Right forelimb (tissue), 1 donor: ENCODE results near the gene MSN.

Experiments
- DNase-seq: peaks from one replicate; pipeline ENCODE4 v3.0.0-alpha.2; 2018

MSN gene

DNA sequence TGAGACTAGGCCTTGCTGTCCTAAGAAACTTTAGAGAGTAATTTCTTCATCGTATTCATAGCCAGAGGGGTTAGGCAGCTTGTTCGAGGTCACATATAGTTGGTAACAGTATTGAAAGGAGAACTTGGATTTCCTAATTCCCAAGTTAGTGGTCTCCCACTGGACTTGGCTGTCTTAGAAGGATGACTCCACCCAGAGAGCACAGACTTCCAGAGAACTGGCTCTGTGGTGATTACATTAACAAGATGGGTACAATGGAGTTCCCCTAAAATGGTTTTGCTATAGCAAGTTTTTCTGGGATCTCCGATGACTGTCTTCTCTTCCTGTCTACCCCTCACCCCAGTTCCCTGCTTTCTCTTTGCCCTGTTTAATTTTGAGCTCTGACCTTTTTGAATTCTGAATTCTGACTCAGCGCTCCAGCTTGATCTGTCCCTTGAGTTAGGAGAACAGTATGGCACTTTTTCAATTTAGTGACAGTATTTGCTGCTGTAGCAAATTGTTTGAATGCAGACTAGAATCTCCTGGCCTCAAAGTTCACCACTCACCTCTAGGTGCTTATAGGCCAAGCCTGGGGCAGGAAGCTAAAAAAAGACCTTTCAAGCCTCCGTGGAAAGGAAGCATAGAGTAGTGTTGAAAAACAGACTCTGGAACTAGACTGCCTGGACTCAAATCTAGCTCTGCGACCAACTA is 6.9 kb downstream of the MSN start:
- DNase-seq: no peak

DNA sequence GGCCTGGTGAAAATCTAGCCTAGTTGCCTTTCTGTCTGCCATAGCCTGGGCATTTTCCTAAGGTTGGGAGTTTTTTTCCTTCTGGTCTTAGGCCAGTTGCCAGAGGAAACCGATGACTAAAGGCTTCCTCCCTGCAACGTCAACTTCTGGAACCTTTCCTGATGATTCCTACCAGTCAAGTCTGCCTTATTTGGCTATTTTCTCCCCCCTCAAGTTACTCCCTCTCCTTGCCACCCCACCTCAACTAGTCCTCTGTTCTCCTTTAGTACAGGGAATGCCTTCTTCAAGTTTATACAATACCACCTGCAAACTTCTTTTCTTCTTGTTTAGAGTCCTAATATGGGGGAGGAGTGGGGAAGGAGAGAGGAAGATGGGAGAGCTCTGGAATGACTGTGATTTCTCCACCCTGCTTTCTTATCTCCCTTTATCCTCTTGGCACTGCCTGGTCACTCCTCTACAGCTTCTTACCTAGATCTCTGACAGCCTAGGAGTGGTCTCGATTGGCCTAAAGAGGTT is 10.6 kb downstream of the MSN start:
- no peak for DNase-seq

GRCh38 chrX:65679071-65679540 is 11.7 kb downstream of the MSN start:
- DNase-seq: no peak

- no peak for DNase-seq
These were observed 14.4 kb downstream of the MSN start for GRCh38 chrX:65681810-65682209.

DNA sequence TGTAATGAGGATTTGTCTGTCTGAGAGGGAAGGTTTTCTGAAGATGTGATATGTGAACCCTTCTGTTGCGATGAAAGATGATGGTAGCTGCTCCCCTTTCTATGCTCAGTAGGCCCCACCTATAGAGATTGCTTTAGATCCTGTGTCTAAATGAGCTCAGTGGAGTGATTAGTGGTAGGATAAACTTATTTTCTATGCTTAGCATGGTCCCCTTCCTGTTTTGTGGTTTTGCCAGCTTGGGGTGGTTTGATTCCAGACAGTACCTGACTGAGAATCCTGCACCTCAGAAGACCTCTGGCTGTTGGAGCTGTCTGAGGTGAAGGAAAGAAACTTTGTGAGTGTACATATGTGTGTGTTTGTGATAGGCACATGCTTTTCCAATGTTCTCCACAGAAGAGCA is 17.7 kb downstream of the MSN start:
- DNase-seq: no peak

GRCh38 chrX:65686236-65686635 is 18.8 kb downstream of the MSN start:
- no peak for DNase-seq

DNA sequence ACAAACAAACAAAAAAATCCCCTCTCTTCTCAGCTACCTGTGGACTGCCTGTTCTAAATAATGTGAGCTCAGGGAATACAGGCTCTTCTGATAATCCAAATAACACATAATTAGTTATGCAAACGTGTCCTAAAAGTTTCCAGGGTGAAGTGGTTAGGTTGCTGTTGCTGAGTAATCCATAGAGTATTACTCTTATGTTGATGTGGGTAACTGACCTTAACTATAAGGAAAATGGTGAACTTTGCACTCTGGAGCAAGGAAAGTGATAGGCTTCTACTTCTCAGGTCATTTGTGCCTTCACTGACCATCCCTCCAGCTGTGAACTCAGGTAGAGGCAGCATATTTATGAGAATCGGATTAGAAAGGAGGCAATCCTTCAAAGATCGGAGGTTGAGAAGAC is 19.9 kb downstream of the MSN start:
- no peak for DNase-seq

DNA sequence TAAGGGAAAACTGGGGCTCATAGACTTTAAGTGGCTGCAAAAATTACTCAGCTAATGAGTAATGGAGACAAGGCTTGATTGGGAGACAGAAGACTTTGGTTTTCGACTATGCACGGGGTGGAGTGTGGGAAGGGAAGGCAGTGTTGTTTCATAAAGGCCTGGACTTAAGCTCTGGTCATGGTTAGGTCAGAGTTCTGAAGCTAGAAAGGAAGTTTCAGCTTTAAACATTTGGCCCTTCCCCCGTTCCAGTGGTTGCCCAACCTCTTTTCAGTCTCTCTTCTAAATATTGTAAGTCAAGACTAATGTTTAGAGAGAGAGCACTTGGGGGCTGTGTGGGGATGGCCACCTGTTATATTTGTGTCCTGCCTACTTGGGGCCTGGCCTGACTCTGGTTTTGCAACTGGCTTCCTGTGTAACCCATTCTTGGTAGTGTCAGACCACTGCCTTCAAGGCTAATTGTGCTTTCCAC is 21.0 kb downstream of the MSN start:
- no peak for DNase-seq

- no peak for DNase-seq
These were observed 21.9 kb downstream of the MSN start for GRCh38 chrX:65689377-65689776.

DNA sequence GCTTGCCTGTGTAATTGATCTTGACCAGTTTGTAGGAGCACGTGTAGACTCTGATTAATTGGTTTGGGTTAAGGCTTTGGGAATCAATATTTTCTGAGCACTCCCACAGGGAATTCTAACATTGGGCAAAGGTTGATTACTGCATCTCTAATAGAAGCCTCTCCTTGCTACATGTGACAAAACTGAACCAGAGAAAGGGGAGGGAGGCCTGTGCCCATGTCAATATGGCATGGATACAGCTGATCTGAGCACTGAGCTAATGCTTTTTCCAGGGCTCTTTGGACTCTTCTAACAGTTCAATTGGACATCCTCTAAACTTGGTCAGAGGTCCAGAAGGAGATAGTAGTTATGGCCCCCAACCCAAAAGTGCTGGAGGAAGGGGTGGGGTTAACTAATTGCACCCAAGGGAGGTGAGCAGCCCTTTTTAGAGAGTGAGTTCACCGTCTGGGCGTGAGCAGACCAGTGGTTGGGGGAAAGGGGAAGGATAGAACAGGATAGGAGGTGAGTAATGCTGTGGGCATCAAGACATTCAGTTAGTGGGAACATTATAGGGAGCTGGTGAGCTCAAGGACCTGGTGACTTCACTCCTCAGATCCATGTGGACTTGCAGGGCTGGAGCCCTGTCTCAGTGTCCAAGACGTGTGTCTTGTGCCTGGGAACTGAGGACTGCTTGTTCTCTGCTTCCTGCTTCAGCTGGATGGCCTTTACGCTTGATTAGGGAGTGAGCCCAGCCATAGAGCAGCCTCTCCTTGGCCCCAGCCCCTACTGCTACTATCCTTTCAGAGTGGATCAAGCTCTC is 22.8 kb downstream of the MSN start:
- no peak for DNase-seq

DNA sequence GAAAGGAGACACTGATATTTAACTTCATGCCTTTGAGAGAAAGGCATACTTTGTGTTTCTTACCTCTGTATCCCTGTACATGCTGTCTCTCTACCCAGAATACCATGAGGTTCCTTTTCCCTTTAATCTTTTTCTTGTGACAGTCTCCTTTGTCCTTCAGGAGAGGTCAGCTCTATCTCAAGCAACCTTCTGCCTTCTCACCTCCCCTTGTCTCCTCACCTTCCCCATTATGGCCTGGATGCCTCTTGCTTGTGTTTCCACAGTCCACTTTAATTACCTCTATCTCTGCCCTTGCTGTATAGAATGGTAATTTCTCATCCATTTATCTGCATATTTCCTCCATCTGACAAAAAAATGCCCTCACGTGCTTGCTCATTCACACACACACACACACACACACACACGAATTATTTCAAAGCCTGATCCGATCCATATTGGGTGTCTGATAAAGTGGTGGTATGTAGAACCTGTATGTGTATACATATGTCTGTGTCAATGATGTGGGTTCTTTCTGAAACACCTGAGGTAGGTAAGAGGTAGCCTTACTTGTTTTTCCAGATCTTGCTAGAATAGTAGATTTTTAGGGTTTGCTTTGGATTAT is 28.5 kb downstream of the MSN start:
- DNase-seq: no peak

GRCh38 chrX:65696613-65697012 is 29.2 kb downstream of the MSN start:
- DNase-seq: no peak

DNA sequence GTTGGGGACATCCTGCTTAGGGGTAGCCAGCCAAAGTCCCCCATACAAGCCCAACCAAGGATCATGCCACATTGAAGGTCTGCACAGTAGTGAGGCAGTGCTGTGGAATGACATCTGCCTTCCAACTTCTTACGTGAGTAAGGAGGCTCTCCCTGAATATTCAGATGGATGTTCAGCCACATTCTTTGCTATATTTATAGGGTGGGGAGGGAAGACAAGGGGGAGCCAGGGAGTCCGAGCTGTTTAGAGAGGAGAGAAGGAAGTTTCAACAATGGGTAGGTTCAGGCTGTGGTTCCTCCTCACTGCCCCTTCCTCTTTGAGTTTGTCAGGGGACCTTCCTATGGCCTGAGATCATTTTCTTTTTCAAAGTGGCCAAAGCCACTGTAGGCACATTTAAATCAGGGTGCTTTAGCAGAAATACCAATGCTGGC is 29.8 kb downstream of the MSN start:
- DNase-seq: no peak

- no peak for DNase-seq
These were observed 30.7 kb downstream of the MSN start for GRCh38 chrX:65697915-65698796.

GRCh38 chrX:65702956-65703355 is 35.5 kb downstream of the MSN start:
- no peak for DNase-seq

GRCh38 chrX:65705439-65705838 is 38.0 kb downstream of the MSN start:
- no peak for DNase-seq

GRCh38 chrX:65706041-65706828 is 38.8 kb downstream of the MSN start:
- DNase-seq: no peak

GRCh38 chrX:65707151-65707550 is 39.7 kb downstream of the MSN start:
- no peak for DNase-seq

GRCh38 chrX:65712005-65712806 is 44.8 kb downstream of the MSN start:
- DNase-seq: no peak

- no peak for DNase-seq
These were observed 51.1 kb downstream of the MSN start for GRCh38 chrX:65718538-65718937.
